Left ventricle myocardium inferior (tissue), 1 donor: Measurements from ENCODE around the gene TRIP12. TPM values are rescaled to one million over a fixed set of nuclear protein-coding genes. Genes with fewer than 3 reads are reported as not detected.

ENCODE experiments used
- total RNA-seq: library from RNA; stranded (reverse); fragmentation: NEBNext Ultra II Directional; extraction: Animal tissue kit (Norgen Biotek cat#: 25700); gene quantifications from one replicate; pipeline ENCODE4 v1.2.1, GENCODE V29; 2021
- donor health status: DM: no; HTN: yes; CAD: no; lungs with severe emphysema.

The TRIP12 gene
- total RNA-seq, 1 donor from 2014 or later, result 194 TPM

Other genes starting within 250 kb of the TRIP12 start
- gene DNER, start 207.5 kb downstream of the TRIP12 start, total RNA-seq, result 2.3 TPM
- gene FBXO36, start 494 bp upstream of the TRIP12 start, total RNA-seq, result 0.58 TPM
- 3.4 TPM for gene SLC16A14, start 146.9 kb upstream of the TRIP12 start, total RNA-seq